Pancreas (tissue), 10 donors: ENCODE measurements around the gene TMEM169. TPM values are rescaled to one million over a fixed set of nuclear protein-coding genes. Genes with fewer than 3 reads are reported as not detected.

Experiments
- ATAC-seq, 4 donors: fragments of 200-7000 bp; cut with Tn5 transposase; one replicate each; pipeline versions ENCODE4 v1.8.0 to v1.9.1; 2020; ENCODE audit warnings: mild to moderate bottlenecking in 4 of 4, moderate library complexity in 4 of 4
- DNase-seq, 6 donors: peaks; one replicate each; pipeline ENCODE4 v3.0.0-alpha.2; 2020
- FAIRE-seq: peaks from 2 replicates; lab custom pipeline; 2012; peaks lifted over from hg19 to GRCh38; lab: Jason Lieb, UNC
- H3K27ac ChIP-seq, 4 donors: fragments of 200-600 bp; sonication (generic); 1 replicate in 3 of 4; 2 replicates in 1 of 4; pipeline versions ENCODE4 v1.5.0 to v1.8.0; 2020
- H3K27me3 ChIP-seq, 4 donors: fragments of 200-600 bp; one replicate each; pipeline ENCODE4 v1.8.0; 2021
- H3K36me3 ChIP-seq, 3 donors: fragments of 200-600 bp; sonication (generic) in 1 of 3; one replicate each; pipeline versions ENCODE4 v1.5.0 to v1.8.0; 2020 to 2021
- H3K4me1 ChIP-seq, 3 donors: fragments of 200-600 bp; one replicate each; pipeline ENCODE4 v1.8.0; 2021
- H3K4me3 ChIP-seq, 4 donors: fragments of 200-600 bp; sonication (generic) in 2 of 4; one replicate each; pipeline versions ENCODE4 v1.5.0 to v1.8.0; 2020 to 2021
- H3K9me3 ChIP-seq, 4 donors: fragments of 200-600 bp; one replicate each; pipeline ENCODE4 v1.8.0; 2021
- WGBS, 2 donors: extraction: QIAGEN DNeasy Blood & Tissue Kit; methylation state at CpG; one replicate each; pipeline ENCODE4 v1.1.7; 2013; 5-methylcytosine and 5-hydroxymethylcytosine counted together
- intact Hi-C, 3 donors: fragments of 100-400 bp; cut with DNase I; formaldehyde crosslinking; loops; one replicate each; pipeline versions ENCODE4 v1.11.1 to v1.14.2; 2022
- polyA plus RNA-seq, 2 donors: library from polyadenylated mRNA; stranded (reverse); fragments of 200-250 nt; gene quantifications; one replicate each; pipeline ENCODE4 v1.2.3, GENCODE V29; 2013
- total RNA-seq, 6 donors: library from RNA; stranded (reverse); fragmentation: NEBNext Ultra II Directional in 4 of 6; extraction: Animal tissue kit (Norgen Biotek cat#: 25700) in 4 of 6; gene quantifications; one replicate each; pipeline versions ENCODE4 v1.2.1 to v1.2.4, GENCODE V29; 2021 to 2023
- TF ChIP-seq, protein P1 (sequence below), 4 donors: fragments of 200-600 bp; sonication (generic) in 3 of 4; IDR thresholded peaks; one replicate each; pipeline versions ENCODE4 v1.5.0 to v1.8.0; 2021; ENCODE audit warnings: antibody characterized with exemption in 4 of 4
- donor health status: healthy with polysubstance abuse.
- donor health status: DM: no; HTN: no; CAD: no; lungs with moderate emphysema.
- donor health status: DM: no; HTN: no; CAD: no.
- donor health status: control.
- donor health status: control.
- donor health status: Bipolar disorder and iron deficiency.
- donor health status: DM: yes; HTN: yes; CAD: no.
- donor health status: DM: no; HTN: no; CAD: no.
- donor health status: DM: no; HTN: no; CAD: no.
- donor health status: DM: yes; HTN: yes; CAD: no.

The TMEM169 gene
- total and polyA plus RNA-seq, 8 donors: 0.15 to 0.55 (median 0.44) TPM

DNA sequence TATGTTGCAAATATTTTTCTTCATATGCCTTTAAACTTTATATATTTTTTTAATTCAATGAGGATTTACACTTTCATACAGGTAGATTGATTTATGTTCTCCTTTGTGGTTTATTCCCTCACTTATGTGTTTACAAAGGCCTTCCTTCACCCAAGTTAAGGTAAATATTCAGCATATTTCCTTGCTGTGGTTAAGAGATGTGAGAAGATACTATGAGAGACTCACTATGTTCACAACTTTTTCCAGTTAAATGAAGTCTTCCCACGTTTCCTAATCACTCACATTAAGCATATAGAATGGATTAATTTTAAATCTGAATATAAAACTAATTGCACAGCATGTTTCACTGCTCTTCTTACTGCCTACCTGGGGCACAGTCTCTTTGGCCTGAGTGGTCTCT is 707 bp upstream of the TMEM169 start:
- FAIRE-seq (no peak), DNase-seq (no peak), ATAC-seq (no peak)
- peak overlapping the region; percentile 52 to 77 (median 56) for H3K4me3 ChIP-seq
- no peaks in the 10 kb centered on the region for H3K9me3 ChIP-seq
- peak overlapping the region in 3 of 4 donors; percentile 5 to 44 (median 28) for H3K27ac ChIP-seq
- TF ChIP-seq, protein P1, sequence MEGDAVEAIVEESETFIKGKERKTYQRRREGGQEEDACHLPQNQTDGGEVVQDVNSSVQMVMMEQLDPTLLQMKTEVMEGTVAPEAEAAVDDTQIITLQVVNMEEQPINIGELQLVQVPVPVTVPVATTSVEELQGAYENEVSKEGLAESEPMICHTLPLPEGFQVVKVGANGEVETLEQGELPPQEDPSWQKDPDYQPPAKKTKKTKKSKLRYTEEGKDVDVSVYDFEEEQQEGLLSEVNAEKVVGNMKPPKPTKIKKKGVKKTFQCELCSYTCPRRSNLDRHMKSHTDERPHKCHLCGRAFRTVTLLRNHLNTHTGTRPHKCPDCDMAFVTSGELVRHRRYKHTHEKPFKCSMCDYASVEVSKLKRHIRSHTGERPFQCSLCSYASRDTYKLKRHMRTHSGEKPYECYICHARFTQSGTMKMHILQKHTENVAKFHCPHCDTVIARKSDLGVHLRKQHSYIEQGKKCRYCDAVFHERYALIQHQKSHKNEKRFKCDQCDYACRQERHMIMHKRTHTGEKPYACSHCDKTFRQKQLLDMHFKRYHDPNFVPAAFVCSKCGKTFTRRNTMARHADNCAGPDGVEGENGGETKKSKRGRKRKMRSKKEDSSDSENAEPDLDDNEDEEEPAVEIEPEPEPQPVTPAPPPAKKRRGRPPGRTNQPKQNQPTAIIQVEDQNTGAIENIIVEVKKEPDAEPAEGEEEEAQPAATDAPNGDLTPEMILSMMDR (IDR thresholded peaks at IDR 0.05): no peak
- 8 to 9% methylated on average over 1 of the region's 1 CpG for WGBS, 2 donors
- intact Hi-C loops: no loop called here
- no peaks in the 10 kb centered on the region for H3K27me3 ChIP-seq
- H3K36me3 ChIP-seq: no peaks in the 10 kb centered on the region
- peaks cover 0 to 10% (median 6%) of the 10 kb centered on the region in 3 donors for H3K4me1 ChIP-seq

DNA sequence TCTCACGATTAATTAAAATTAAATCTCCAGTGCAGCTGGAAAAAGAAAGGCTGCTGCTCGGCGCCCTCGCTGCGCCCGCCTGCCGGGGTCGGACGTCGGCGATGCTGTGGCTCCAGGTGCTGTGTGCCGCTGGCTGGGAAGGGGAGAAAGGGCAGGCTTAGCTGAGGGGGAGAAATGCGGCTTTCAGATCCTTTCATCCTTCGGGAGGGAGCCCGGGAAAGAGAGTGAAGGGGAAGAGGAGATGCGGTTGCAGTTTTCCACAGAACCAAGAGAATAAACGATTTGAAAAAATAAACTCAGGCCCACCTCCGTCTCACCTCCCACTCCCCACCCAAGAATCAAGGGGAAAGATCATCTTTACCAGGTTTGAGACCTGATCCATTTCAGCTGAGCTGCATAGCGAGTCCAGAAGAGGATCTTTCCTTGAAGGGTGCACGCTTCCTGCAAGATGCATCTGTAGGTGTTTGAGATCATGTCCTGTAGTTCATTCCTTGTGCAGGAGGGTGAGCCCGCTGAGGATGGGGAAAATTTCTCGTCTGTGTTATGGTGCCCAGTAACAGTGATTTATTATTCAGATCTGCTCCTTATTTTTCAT is 495 bp downstream of the TMEM169 start:
- Histone ChIP-seq H3K9me3 (no peaks in the 10 kb centered on the region), H3K36me3 (no peaks in the 10 kb centered on the region), H3K4me3 (peak overlapping the region; percentile 52 to 77 (median 56)), H3K4me1 (peaks cover 0 to 10% (median 6%) of the 10 kb centered on the region in 3 donors), H3K27me3 (no peaks in the 10 kb centered on the region), H3K27ac (peak overlapping the region in 2 of 4 donors; percentile 28 to 47)
- intact Hi-C loops: no loop called here
- 13 to 17% methylated on average over 22 of the region's 22 CpGs for WGBS, 2 donors
- no peak for FAIRE-seq
- peak; percentile 35 to 50 (median 45) for ATAC-seq
- TF ChIP-seq, protein P1 (IDR thresholded peaks at IDR 0.05): no peak
- peak in 2 of 6 donors; percentile 43 to 61 for DNase-seq

DNA sequence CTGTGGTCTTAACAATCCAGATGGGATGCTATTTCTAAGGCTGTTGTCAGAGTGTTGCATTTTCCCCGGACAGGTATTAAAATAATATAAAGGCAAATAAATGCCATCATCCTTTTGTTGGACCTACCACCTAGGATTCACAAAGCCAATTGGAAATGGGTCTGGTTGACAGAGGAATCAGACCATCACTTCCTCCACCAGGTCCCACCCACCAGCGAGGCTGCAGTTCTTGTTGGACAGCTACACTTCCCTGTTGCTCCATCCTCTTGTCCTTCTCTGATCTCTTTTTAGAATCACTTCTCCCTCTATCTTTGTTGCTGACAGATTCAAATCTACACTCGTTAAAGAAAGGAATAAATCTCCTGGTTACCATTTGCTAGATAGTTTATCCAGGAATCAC is 1.1 kb downstream of the TMEM169 start:
- H3K4me3 ChIP-seq: no peak overlapping the region
- no peak overlapping the region for H3K27ac ChIP-seq
- DNase-seq (no peak), ATAC-seq (no peak), FAIRE-seq (no peak)
- TF ChIP-seq, protein P1 (IDR thresholded peaks at IDR 0.05): no peak
- intact Hi-C loops: no loop called here
- WGBS, 2 donors: 71 to 84% methylated on average over 3 of the region's 3 CpGs
- H3K36me3 ChIP-seq: no peaks in the 10 kb centered on the region
- peaks cover 0 to 10% (median 6%) of the 10 kb centered on the region in 3 donors for H3K4me1 ChIP-seq
- no peaks in the 10 kb centered on the region for H3K27me3 ChIP-seq
- H3K9me3 ChIP-seq: no peaks in the 10 kb centered on the region

DNA sequence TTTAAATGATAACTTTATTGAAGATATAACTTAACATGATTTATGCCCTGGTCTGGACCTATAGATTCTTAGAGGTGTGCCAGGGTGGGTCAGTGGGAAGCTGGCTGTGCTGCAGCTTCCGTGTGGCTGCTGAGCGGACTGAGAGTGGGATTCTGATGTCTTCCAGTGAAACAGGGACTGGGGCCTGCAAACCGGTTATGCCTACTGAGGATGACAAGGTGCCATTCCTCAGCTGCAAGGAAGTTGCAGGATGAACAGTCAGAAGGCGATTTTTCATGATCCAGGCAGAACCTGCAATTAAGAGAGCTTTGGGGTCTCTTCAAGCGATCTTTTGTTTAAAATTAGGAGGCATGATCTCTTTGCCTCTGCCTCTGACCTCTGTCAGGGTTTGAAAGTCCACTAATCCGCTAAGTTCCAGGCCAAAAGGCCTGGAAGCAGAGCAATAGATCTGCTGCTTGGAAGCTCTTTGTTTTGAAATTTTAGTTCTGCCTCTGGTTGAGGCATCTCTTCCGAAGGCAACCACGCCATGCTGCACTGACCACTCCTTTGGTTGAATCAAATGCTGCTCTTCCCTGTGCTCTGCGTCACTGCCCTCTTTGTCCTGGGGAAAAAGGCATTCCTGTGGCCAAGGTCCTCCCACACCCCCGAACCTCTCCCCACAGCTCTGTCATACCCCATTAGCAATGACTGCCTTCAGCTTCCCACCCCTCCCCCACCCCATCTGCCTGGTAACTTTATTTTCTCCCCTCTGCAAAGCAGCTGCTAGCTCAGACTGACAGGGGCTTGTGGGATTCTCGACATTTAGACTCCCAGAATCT is 2.0 kb downstream of the TMEM169 start:
- TF ChIP-seq, protein P1 (IDR thresholded peaks at IDR 0.05): no peak
- Histone ChIP-seq H3K36me3 (no peaks in the 10 kb centered on the region), H3K27me3 (no peaks in the 10 kb centered on the region), H3K4me1 (peaks cover 0 to 10% (median 5%) of the 10 kb centered on the region in 3 donors), H3K4me3 (no peak overlapping the region), H3K9me3 (no peaks in the 10 kb centered on the region), H3K27ac (no peak overlapping the region)
- no peak for DNase-seq
- WGBS, 2 donors: 80 to 84% methylated on average over 11 of the region's 11 CpGs
- no peak for ATAC-seq
- FAIRE-seq: no peak
- intact Hi-C loops: no loop called here
